ENCODE measurements around the gene LCK. TPM values are rescaled to one million over a fixed set of nuclear protein-coding genes. Genes with fewer than 3 reads are reported as not detected.

The LCK gene
- total and polyA plus RNA-seq, 9 of the 15 experiments (the other 6 are each of a cell fraction or from before 2014, with no cell fraction given), result 0.04 to 0.47 (median 0.13) TPM; not detected in 6

- no peak for TF ChIP-seq EWSR1 (IDR thresholded peaks at IDR 0.05; ENCODE audit: borderline replicate concordance, low read depth, partially characterized antibody)
- TF ChIP-seq MAX (CRISPR knock-in tag; IDR thresholded peaks at IDR 0.05), result peak; percentile 46; the same call in 1 of the 2 replicates
- TF ChIP-seq SP1 (CRISPR knock-in tag; IDR thresholded peaks at IDR 0.05), result no peak
- no peak for TF ChIP-seq ZFPM2 (CRISPR knock-in tag; IDR thresholded peaks at IDR 0.05)
- TF ChIP-seq CTBP1 (IDR thresholded peaks at IDR 0.05; ENCODE audit: borderline replicate concordance), result no peak
- no peak for TF ChIP-seq TCF15 (CRISPR knock-in tag; IDR thresholded peaks at IDR 0.05)
- peak; percentile 40; the same call in 1 of the 2 replicates for TF ChIP-seq POLR2G (IDR thresholded peaks at IDR 0.05; ENCODE audit: low read depth, low read length)
- no peak for TF ChIP-seq HNRNPLL (IDR thresholded peaks at IDR 0.05; ENCODE audit: low read depth, low read length, poor library complexity, severe bottlenecking)
- peak in 1 of 2 experiments; percentile 24 for TF ChIP-seq E2F6 (IDR thresholded peaks at IDR 0.05; ENCODE audit: borderline replicate concordance in 1 of 2, extremely low read depth in 1 of 2, insufficient read depth in 1 of 2, insufficient read length in 1 of 2, low read depth in 1 of 2, low read length in 1 of 2, poor library complexity in 1 of 2, severe bottlenecking in 1 of 2)
These were observed at the start of gene LCK (continued) for GRCh38 chr1:32250893-32251716.

Measured in K562 (cell line).